CD4-positive, alpha-beta T cell treated with Interleukin-6 at 100 ng/mL for 8 hours (primary cell): Measurements from ENCODE around the gene LRIG3.
"Not testable (repeated sequence)": the region's sequence is repeated elsewhere in the genome, so short reads cannot be mapped to it uniquely, and the experiment has no call there.

ENCODE experiments used
- DNase-seq: peaks from one replicate; pipeline ENCODE4 v3.0.0-alpha.2; 2020; ENCODE audit warnings: mixed read lengths, low spot score

LRIG3 gene, protein sequence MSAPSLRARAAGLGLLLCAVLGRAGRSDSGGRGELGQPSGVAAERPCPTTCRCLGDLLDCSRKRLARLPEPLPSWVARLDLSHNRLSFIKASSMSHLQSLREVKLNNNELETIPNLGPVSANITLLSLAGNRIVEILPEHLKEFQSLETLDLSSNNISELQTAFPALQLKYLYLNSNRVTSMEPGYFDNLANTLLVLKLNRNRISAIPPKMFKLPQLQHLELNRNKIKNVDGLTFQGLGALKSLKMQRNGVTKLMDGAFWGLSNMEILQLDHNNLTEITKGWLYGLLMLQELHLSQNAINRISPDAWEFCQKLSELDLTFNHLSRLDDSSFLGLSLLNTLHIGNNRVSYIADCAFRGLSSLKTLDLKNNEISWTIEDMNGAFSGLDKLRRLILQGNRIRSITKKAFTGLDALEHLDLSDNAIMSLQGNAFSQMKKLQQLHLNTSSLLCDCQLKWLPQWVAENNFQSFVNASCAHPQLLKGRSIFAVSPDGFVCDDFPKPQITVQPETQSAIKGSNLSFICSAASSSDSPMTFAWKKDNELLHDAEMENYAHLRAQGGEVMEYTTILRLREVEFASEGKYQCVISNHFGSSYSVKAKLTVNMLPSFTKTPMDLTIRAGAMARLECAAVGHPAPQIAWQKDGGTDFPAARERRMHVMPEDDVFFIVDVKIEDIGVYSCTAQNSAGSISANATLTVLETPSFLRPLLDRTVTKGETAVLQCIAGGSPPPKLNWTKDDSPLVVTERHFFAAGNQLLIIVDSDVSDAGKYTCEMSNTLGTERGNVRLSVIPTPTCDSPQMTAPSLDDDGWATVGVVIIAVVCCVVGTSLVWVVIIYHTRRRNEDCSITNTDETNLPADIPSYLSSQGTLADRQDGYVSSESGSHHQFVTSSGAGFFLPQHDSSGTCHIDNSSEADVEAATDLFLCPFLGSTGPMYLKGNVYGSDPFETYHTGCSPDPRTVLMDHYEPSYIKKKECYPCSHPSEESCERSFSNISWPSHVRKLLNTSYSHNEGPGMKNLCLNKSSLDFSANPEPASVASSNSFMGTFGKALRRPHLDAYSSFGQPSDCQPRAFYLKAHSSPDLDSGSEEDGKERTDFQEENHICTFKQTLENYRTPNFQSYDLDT

DNA sequence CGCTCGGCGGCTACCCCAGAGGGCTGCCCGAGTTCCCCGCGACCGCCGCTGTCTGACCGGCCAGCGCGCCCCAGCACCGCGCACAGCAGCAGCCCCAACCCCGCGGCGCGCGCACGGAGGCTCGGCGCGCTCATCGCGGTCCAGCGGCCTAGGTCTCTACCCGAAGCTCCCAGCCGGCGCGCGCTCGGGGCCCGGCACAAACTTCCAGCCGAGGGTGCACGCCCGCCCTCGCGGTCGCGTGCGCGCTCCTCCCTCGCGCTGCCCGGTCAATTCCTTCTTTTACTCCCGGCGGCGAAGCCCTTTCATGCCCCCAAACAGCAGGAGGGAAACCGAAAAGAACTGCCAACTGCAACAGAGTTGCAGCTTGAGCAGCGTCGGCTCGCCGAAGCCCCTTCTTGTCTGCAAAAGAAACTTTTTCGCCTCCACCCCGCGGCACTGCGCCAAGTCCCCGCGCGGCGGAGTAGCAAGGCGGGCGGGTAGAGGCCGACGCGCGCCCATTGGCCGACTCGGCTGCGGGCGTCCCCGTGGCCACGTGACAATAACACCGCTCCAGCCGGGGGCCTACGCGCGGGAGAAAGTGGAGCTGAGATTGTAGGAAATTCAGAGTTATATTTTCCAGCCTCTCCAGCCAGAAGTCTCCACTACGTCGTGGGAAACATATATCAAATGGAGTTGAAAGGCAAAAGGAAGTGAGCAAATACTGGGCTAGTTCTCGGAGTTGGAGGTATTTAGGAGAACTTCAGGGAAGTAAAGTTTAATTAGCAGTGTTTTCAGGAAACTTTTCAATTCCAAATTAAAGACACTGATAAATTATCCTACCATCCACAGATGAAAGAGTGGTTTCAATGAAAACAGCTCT lies at the start of gene LRIG3:
LRIG3 (minus strand) TSS at position 403 of the 859 bp plus-strand sequence; CDS start at position 134, 269 bp downstream.
- DNase-seq = no peak

DNA sequence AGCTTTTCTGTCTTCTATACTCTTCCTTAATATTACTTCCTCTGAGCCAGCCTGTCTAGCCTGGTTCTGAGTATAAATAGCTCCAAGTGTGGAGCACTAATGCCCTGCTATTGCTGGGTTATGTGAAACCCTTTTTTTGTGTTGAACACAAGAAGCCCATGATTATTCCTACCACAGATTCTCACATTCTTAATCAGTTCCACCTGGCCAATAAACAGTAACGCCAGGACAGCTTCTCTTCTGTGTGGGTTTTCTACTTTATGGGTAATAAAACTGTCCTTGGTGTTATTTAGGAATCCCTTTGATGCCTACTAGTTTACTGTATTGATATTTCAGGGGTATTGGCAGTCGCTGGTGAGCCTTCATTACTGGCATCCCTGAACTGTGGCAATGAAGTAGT lies 48.9 kb upstream of the LRIG3 start:
- DNase-seq = no peak

DNA sequence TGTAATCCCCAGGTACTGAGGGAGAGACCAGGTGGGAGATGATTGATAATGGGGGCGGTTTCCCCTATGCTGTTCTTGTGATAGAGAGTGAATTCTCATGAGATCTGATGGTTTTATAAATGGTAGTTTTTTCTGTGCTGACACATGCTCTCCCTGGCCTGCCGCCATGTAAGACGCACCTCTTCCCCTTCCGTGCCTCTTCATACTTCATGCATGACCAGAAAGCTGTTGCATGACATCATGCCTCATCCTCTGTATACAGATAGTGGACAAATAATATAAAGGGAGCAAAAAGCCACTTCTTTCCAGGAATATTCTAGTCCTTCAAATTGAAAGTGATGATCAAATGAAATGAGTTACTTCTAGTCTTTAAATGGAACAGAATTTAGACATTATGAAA lies 47.3 kb upstream of the LRIG3 start:
- DNase-seq = no peak

DNA sequence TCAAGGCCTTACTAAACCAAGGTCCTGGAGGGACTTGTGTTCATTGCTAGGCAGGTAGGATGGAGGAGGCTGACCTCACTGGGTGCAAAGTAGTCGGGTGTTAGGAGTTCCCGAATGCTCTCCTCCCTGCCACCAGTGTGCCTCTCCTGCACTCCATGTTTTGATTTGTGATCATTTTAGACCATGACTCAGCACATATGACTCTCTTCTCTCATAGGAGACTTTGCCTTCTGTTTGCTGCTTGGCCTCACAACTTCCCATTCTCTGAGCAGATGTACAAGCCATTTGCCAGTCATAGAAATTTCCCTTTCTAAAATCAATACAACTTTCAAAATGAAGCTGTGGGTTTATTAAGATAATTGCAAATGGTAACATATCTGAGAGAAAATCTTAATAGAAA lies 46.6 kb upstream of the LRIG3 start:
- DNase-seq = no peak

DNA sequence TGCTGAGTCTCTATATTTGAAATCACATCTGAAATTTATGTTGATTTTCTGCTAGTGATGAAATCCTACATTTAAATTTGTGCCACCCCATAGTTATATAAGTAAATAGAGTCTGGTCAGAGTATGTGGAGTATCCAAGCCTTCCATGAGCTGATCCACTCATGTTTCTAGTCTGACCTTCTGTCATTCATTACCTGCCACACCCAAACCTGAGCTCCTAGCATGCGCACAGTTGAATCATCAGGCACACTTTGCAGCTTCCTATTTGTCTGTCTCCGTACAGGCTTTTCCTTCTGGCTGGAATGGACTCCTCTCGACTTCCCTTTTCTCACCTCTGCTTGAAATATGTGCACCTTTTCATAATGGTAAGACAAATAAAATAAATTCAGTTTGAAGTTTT lies 45.3 kb upstream of the LRIG3 start:
- no peak for DNase-seq

DNA sequence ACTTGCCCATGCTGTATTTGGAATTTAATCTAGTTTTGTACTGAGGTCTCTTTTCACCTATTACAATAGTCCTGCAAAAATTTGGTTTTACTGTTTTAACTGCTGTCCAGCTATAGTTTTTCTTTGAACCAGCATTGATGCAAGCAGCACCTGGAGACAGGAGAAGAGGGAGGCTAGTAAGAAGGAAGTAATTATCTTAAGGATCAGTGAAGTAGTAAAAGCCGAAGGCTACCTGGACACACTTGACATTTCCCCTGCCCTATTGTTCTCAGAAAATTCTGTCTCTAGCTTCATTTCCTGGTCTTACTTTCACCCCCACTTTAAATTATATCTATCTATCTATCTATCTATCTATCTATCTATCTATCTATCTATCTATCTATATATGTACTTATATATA lies 43.5 kb upstream of the LRIG3 start:
- no peak for DNase-seq

DNA sequence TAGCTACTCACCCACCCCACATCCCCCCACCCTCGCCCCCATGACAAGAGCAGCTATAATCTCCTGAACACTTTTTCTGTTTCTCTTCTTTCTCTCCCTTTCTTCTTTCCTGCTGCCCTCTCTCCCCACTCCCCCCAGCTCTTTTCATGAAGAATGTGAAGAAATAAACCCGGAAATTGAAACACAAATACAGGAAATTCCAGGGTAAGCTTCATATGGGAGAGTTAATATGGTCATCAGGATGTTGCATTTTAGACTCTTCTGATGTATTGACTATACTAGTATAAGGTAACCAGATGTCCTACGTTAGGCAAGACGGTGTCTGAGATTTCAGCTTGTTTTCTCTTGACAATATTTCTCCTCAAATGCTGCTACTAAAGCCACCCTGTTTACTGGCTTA lies 41.6 kb upstream of the LRIG3 start:
- DNase-seq = no peak

DNA sequence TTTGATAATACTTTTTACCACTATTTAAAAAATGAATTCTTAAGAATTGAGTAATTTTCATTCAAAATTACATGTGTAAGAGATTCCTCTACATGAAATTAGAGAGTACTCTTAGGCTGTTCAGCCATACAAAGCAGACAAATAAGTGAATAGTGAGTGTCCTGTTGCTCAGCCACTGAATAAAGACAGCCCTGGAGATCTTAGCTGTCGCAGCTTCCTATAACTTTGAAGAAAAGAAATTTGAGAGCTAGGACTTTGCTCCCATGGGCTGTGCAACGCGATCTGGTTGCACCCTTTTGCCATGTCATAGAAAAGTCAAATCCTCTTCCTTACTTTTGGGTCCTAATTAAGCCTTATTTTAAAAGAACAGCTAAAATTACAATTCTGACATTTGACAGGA lies 40.9 kb upstream of the LRIG3 start:
- DNase-seq = no peak

DNA sequence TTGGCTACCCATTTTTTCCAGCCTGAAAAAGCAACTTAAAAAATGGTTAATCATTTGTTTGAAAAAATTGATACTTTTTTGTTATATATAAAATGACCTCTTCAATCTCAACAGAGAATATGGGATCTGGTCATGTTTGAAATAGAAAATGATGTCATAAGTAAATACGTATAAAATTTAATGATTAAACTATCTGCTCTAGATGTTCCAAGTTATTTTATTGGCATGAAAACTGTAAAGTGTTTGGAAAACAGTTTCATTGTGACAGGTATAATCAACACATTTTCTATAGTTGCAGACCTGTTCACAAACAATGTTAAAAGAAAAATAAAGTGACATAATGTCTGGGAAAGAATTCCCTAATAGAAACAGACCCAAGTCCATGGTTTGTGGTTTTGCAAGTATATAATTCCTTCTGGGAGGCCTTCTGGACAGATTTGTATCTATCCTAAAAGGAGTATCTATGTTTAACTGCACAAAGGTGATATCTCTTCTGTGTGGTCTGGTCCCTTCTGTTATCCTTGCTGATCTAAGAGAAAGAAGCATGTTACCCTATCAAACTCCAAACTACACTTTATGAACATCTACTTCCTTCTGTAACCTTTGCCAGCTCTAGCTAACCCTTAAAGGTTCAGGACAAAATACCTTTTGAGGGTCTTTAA lies 39.5 kb upstream of the LRIG3 start:
- no peak for DNase-seq

DNA sequence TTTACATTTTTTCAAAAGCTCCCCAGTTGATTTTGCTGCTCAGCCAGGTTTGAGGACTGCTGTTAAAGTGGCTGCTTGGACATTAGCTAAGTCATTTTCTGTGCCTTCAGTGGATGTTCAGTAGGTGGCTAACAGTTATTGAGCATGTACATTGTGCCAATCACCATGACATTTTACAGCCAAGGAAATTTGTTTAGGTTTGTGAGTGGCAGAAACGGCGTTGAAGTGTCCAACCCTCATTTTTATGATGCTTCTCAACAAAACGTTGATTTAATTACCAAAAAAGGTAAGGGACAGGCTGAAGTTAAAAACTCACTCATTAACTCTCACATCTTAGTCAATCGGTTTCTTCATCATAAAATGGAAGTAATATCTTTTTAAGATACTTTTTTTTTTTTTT lies 37.0 kb upstream of the LRIG3 start:
- no peak for DNase-seq

DNA sequence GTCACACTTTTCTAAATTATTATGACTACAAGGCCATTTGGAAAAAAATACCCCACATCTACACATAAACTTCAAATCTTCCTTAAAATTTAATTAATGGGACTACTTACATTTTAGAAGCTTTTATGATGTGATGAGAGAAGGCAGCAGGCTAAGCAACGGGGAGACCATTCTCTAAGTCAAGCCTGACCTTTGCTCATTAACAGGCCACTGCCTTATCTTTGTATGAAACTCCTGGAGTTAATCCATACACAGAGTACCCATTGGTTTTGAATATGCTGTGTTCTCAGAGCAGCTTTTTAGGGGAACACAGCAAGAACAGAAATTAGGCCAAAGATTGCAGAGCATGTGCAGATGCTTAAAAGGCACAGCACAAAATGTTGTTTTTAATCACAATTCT lies 35.5 kb upstream of the LRIG3 start:
- no peak for DNase-seq

DNA sequence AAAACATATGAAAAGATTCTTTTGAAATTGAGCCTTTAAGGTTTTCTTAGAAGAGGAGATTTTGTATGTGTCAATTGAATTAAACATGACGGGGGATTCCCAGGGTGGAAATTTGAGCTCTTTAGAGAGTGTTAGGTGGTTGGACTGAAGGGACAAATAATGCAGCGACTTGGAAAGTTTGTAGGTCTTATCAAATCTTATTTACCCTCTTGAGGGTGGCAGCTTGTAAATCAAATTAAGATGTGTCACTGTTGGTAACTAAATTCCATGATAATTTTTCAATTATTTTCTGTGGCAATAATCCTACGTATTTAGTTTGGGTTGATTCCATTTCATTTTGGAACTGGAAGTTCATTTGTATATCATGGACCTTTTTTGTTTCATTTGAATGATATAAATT lies 33.7 kb upstream of the LRIG3 start:
- DNase-seq = no peak

DNA sequence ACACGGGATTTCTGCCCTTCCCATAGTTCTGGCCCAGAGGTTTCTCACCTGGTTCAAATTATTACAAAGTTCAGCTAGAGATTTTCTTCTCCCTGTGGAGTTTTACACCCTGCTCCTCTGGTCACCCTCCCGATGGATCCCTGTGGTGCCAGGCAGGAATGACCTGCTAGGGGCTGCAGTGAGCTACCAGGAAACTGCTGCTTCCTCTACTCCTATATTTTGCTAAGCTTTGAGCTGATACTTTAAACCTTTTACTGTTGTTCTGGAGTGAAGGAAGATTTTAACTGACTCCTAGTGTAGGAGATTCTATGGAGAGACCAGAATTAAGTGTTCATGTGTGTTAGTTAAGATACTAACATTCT lies 30.4 kb upstream of the LRIG3 start:
- DNase-seq = no peak

DNA sequence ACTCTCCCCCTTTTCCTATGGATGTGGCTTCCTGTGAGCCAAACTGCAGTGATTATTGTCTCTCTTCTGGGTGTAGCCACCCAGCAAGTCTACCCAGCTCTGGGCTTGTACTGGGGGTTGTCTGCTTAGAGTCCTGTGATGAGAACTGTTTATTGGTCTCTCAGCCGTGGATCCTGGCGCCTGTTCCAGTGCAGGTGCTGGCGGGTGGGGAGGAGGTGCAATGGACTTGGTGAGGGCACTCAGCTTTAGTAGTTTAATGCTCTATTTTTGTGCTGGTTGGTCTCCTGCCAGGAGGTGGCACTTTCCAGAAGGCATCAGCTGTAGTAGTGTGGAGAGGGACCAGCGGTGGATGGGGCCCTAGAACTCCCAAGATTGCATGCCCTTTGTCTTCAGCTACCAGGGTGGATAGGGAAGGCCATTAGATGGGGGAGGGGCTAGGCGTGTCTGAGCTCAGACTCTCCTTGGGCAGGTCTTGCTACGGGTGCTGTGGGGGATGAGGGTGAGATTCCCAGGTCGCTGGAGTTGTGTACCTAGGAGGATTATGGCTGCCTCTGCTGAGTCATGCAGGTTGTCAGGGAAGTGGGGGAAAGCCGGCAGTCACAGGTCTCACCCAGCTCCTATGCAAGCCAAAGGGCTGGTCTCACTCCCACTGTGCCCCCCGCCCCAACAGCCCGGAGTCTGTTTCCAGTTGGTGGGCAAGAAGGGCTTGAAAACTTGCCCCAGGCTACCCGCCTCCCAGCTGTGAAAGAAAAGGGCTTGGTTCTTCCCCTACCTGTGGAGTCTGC lies 29.8 kb upstream of the LRIG3 start:
- DNase-seq = not testable (repeated sequence)

DNA sequence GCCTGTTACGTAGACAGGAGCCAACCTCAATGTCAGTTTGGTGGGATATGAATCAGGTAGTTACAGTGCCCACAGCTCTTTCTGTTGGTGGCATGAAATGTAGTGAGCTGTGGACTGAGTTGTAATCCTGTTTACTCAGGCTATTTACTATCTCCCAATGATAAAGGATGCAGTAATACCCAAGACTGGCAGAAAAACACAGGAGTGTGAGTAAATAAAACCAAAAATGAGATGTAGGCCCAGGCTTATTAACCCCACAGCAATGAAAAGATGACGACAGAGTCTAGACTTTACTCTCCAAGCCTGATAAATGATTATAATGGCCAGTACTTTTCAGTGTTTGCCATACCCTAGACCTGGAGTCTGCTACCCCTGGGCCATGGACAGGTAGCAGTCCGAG lies 22.8 kb upstream of the LRIG3 start:
- no peak for DNase-seq

DNA sequence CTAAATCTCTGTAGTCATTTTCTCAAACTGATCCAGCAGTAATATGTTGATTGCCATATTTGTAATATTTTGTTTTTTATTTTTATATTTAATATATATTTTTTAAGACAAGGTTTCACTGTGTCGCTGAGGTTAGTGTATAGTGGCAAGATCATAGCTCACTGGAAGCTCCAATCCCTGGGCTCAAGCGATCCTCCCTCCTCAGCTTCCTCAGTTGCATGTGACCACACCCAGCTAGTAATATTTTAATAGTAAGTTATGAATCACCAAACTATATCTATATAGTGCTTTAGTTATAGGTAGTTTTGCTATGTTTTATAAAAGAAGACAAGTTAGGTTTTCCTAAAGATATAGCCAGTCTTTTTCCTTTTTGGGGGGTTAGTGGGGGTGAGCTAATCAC lies 22.0 kb upstream of the LRIG3 start:
- no peak for DNase-seq

DNA sequence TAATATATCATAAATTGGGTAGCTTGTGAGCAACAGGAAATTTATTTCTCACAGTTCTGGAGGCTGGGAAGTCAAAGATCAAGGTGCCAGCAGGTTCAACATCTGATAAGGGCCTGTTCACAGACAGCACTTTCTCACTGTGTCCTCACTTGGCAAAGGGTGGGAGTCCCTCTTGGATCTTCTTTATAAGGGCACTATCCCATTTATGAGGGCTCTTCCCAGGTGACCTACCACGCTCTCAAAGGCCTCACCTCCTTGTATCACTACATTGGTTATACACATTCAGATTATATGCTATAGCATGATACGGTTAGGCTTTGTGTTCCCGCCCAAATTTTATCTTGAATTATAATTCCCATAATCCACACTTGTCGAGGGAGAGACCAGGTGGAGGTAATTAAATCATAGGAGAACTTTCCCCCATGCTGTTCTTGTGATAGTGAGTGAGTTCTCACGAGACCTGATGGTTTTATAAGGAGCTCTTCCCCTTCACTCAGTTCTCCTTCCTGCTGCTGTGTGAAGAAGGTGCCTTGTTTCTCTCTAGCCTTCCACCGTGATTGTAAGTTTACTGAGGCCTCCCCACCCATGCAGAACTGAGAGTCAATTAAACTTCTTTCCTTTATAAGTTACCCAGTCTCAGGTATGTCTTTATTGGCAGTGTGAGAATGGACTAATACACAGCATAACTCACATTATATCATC lies 19.2 kb upstream of the LRIG3 start:
- DNase-seq = no peak

DNA sequence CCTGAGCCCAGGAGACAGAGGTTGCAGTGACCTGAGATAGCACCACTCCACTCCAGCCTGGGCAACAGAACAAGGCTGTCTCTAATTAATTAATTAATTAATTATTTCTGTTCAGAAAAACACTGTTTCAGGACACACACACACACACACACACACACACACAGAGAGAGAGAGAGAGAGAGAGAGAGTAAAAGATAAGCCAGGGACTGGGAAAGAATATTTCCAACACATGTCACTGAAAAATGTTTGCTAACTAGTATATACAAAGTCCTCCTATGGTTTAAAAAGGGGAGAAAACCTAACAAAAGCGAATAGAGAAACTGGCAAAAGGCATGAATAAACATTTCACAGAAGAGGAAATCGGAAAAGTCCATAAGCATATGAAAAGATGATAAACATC lies 18.1 kb upstream of the LRIG3 start:
- DNase-seq = no peak

DNA sequence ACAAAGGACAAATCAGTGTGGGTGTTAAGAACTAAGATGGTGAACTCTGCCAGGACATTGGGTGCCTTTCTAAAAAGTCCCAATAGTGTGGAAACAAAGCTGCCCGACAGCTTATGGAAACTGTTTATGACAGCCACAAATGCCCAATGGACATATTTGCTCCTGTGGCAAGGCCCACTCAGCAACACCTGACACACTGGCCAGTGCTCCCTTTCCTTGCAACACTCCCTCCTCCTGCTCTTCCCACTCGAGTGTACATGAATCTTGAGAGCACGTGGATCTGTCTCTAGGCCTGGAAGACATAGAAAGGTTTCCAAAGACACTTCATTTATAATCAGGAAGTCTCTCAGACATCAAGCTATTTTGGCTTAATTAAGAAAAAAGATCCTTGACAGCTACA lies 14.2 kb upstream of the LRIG3 start:
- DNase-seq = no peak
